GM12878 (cell line): Measurements from ENCODE around the gene ARHGEF25. TPM values are rescaled to one million over a fixed set of nuclear protein-coding genes. Genes with fewer than 3 reads are reported as not detected.

ENCODE experiments used
- CBFB ChIP-seq: IDR thresholded peaks from 2 replicates; pipeline ENCODE4 v1.6.1; 2016; ENCODE audit warnings: antibody characterized with exemption, low read depth
- ETV6 ChIP-seq, 2 experiments: fragments of 450-650 bp in 1 of 2; IDR thresholded peaks in 1 of 2; conservative IDR thresholded peaks in 1 of 2; 2 replicates each; pipeline ENCODE4 v1.6.1; 2014; ENCODE audit warnings: antibody characterized with exemption in 1 of 2, borderline replicate concordance in 1 of 2, low read depth in 1 of 2, mild to moderate bottlenecking in 1 of 2, moderate library complexity in 1 of 2
- GABPA ChIP-seq: IDR thresholded peaks from 2 replicates; pipeline ENCODE4 v1.6.1; 2014; ENCODE audit warnings: antibody characterized with exemption, low read depth, mild to moderate bottlenecking, inconsistent platforms
- HCFC1 ChIP-seq: fragments of 150-350 bp; IDR thresholded peaks from 2 replicates; pipeline ENCODE4 v1.6.1; 2014; ENCODE audit warnings: low read length
- HDAC2 ChIP-seq: fragments of 200-600 bp; sonication (generic); IDR thresholded peaks from 2 replicates; pipeline ENCODE4 v1.6.1; 2017
- KAT2A ChIP-seq: conservative IDR thresholded peaks from 2 replicates; pipeline ENCODE4 v1.6.1; 2011; ENCODE audit warnings: low read depth, low read length; ENCODE audit not compliant: control insufficient read depth
- KLF5 ChIP-seq: fragments of 450-650 bp; IDR thresholded peaks from 2 replicates; pipeline ENCODE4 v1.6.1; 2014; ENCODE audit warnings: mild to moderate bottlenecking; ENCODE audit not compliant: partially characterized antibody
- NBN ChIP-seq: fragments of 450-650 bp; IDR thresholded peaks from 2 replicates; pipeline ENCODE4 v1.6.1; 2016
- PML ChIP-seq: IDR thresholded peaks from 2 replicates; pipeline ENCODE4 v1.6.1; 2012; ENCODE audit warnings: low read length, inconsistent platforms
- SREBF1 ChIP-seq: IDR thresholded peaks from 2 replicates; pipeline ENCODE4 v1.6.1; 2012; ENCODE audit warnings: mild to moderate bottlenecking, low read length
- TCF3 ChIP-seq: IDR thresholded peaks from 2 replicates; pipeline ENCODE4 v1.6.1; 2012; ENCODE audit warnings: low read depth, mild to moderate bottlenecking, low read length, borderline replicate concordance; ENCODE audit not compliant: insufficient read depth
- polyA plus RNA-seq, 11 experiments: library from polyadenylated mRNA; depleted of rRNA in 4 of 11; unstranded in 6 of 11; stranded (reverse) in 5 of 11; fragments of >200 nt; fragmentation: Nextera tagmentation in 4 of 11; fragmentation: Illumina TruSeq in 1 of 11; extraction: Ambion mirVana in 4 of 11; extraction: Trizol in 1 of 11; gene quantifications; 1 replicate in 1 of 11; 2 replicates in 10 of 11; pipeline versions ENCODE4 v1.2.1 to v1.2.3, GENCODE V29; 2011 to 2016; ENCODE audit warnings: inconsistent platforms in 2 of 11, missing spikeins in 2 of 11, low read depth in 1 of 11
- total RNA-seq, 4 experiments: library from RNA; depleted of rRNA in 3 of 4; stranded (reverse); fragments of >200 nt in 3 of 4; fragmentation: Illumina TruSeq in 1 of 4; extraction: Trizol in 1 of 4; gene quantifications; 2 replicates each; pipeline versions ENCODE4 v1.2.1 to v1.2.3, GENCODE V29; 2013 to 2021
- TF ChIP-seq, protein P1 (sequence below): fragments of 150-350 bp; IDR thresholded peaks from 2 replicates; pipeline ENCODE4 v1.6.1; 2014; ENCODE audit warnings: mild to moderate bottlenecking, low read depth, low read length
- TF ChIP-seq, protein P2 (sequence below): IDR thresholded peaks from 2 replicates; pipeline ENCODE4 v1.6.1; 2011; ENCODE audit warnings: low read depth, low read length, improper control_type of control experiment, borderline replicate concordance

ARHGEF25 gene
- total and polyA plus RNA-seq, 10 of the 15 experiments (the other 5 are each of a cell fraction or from before 2014, with no cell fraction given): 0.08 to 4.5 (median 1.2) TPM; not detected in 3

DNA sequence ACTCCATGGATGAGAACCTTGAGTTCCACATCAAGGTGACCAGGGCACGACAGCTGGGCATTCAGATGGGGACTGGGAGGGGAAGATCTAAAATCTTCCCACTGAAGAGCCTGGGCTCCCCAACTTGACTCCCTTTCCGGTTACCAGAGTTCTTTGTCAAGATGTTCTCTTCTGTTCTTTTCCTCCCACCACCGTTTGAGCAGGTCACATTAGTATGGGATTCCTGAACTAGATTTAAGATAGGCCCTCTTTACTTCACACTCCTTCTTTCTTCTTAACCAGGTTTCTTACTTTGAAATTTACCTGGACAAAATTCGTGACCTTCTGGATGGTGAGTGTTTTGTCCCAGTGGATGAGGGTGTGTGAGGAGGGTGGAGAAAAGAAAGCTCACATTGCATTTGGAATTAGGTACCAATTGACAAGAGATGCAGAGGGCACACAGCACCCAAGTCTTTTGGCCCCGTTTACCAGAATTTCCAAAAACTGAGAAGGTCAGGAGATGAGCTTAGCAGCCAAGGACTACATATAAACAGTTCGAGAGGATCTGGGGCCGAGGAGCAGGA, 47.0 kb upstream of the ARHGEF25 start (continued):
- TF ChIP-seq, protein P1, sequence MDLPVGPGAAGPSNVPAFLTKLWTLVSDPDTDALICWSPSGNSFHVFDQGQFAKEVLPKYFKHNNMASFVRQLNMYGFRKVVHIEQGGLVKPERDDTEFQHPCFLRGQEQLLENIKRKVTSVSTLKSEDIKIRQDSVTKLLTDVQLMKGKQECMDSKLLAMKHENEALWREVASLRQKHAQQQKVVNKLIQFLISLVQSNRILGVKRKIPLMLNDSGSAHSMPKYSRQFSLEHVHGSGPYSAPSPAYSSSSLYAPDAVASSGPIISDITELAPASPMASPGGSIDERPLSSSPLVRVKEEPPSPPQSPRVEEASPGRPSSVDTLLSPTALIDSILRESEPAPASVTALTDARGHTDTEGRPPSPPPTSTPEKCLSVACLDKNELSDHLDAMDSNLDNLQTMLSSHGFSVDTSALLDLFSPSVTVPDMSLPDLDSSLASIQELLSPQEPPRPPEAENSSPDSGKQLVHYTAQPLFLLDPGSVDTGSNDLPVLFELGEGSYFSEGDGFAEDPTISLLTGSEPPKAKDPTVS: no peak
- TF ChIP-seq SREBF1 (no peak), HDAC2 (no peak), CBFB (no peak), NBN (no peak), PML (no peak), KAT2A (no peak), KLF5 (no peak), TCF3 (no peak), ETV6 (conservative IDR thresholded peaks at IDR 0.05 in 1 of 2, IDR thresholded peaks at IDR 0.05 in 1 of 2; ENCODE audit: borderline replicate concordance in 1 of 2, low read depth in 1 of 2) (no peak), HCFC1 (no peak), GABPA (no peak)
- TF ChIP-seq, protein P2, sequence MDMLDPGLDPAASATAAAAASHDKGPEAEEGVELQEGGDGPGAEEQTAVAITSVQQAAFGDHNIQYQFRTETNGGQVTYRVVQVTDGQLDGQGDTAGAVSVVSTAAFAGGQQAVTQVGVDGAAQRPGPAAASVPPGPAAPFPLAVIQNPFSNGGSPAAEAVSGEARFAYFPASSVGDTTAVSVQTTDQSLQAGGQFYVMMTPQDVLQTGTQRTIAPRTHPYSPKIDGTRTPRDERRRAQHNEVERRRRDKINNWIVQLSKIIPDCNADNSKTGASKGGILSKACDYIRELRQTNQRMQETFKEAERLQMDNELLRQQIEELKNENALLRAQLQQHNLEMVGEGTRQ: no peak
